Measurements from ENCODE around the gene PNPLA5.

Gene PNPLA5

GRCh38 chr22:43910178-43910695 lies 18.4 kb upstream of the PNPLA5 start:
- no peak overlapping the region for H3K4me3 ChIP-seq (ENCODE audit: low read length, poor library complexity, severe bottlenecking)
- no peak overlapping the region for H3K9ac ChIP-seq (ENCODE audit: low read depth, low read length, poor library complexity, severe bottlenecking)
- H4K20me1 ChIP-seq (ENCODE audit: insufficient read depth, low read length, poor library complexity, severe bottlenecking): no peaks in the 10 kb centered on the region
- no peaks in the 10 kb centered on the region for H3K4me1 ChIP-seq (ENCODE audit: insufficient read depth, low read length, poor library complexity, severe bottlenecking)
- H3K79me2 ChIP-seq (ENCODE audit: insufficient read depth, low read length): no peaks in the 10 kb centered on the region
- H3K36me3 ChIP-seq (ENCODE audit: insufficient read depth, low read length): no peaks in the 10 kb centered on the region
- no peak for TF ChIP-seq EZH2phosphoT487 (IDR thresholded peaks at IDR 0.05; ENCODE audit: borderline replicate concordance)
- TF ChIP-seq CTCF (conservative IDR thresholded peaks at IDR 0.05; ENCODE audit: low read length): no peak
- H3K9me3 ChIP-seq (ENCODE audit: insufficient read depth, low read depth, low read length): no peaks in the 10 kb centered on the region; the same call in 1 of the 2 replicates
- no peaks in the 10 kb centered on the region for H3K27me3 ChIP-seq (ENCODE audit: insufficient read depth, low read length, poor library complexity, severe bottlenecking)
- no peaks in the 10 kb centered on the region for H3K9me2 ChIP-seq (replicated peaks; ENCODE audit: low read depth, low read length)
- no peak overlapping the region for H3K4me2 ChIP-seq (ENCODE audit: low read depth, low read length, poor library complexity, severe bottlenecking)
- H2AFZ ChIP-seq (ENCODE audit: low read length): no peak overlapping the region
- no peaks in the 10 kb centered on the region for H3F3A ChIP-seq (ENCODE audit: low read depth)

- Histone ChIP-seq H3K4me2 (ENCODE audit: low read depth, low read length, poor library complexity, severe bottlenecking) (no peak overlapping the region), H3K4me3 (ENCODE audit: low read length, poor library complexity, severe bottlenecking) (no peak overlapping the region), H3K79me2 (ENCODE audit: insufficient read depth, low read length) (no peaks in the 10 kb centered on the region), H3K9me2 (replicated peaks; ENCODE audit: low read depth, low read length) (no peaks in the 10 kb centered on the region), H2AFZ (ENCODE audit: low read length) (no peak overlapping the region), H3K27me3 (ENCODE audit: insufficient read depth, low read length, poor library complexity, severe bottlenecking) (no peaks in the 10 kb centered on the region), H3K36me3 (ENCODE audit: insufficient read depth, low read length) (no peaks in the 10 kb centered on the region), H3K9ac (ENCODE audit: low read depth, low read length, poor library complexity, severe bottlenecking) (no peak overlapping the region), H3K9me3 (ENCODE audit: insufficient read depth, low read depth, low read length) (no peaks in the 10 kb centered on the region; the same call in 1 of the 2 replicates), H3F3A (ENCODE audit: low read depth) (no peaks in the 10 kb centered on the region), H4K20me1 (ENCODE audit: insufficient read depth, low read length, poor library complexity, severe bottlenecking) (no peaks in the 10 kb centered on the region), H3K4me1 (ENCODE audit: insufficient read depth, low read length, poor library complexity, severe bottlenecking) (no peaks in the 10 kb centered on the region)
- TF ChIP-seq CTCF (conservative IDR thresholded peaks at IDR 0.05; ENCODE audit: low read length) (no peak), EZH2phosphoT487 (IDR thresholded peaks at IDR 0.05; ENCODE audit: borderline replicate concordance) (no peak)
These were observed 17.9 kb upstream of the PNPLA5 start for GRCh38 chr22:43909708-43910107.

GRCh38 chr22:43905681-43906080 lies 13.9 kb upstream of the PNPLA5 start:
- no peaks in the 10 kb centered on the region for H3K4me1 ChIP-seq (ENCODE audit: insufficient read depth, low read length, poor library complexity, severe bottlenecking)
- no peaks in the 10 kb centered on the region for H3K9me3 ChIP-seq (ENCODE audit: insufficient read depth, low read depth, low read length)
- H3K9me2 ChIP-seq (replicated peaks; ENCODE audit: low read depth, low read length): no peaks in the 10 kb centered on the region
- no peaks in the 10 kb centered on the region for H3K79me2 ChIP-seq (ENCODE audit: insufficient read depth, low read length)
- H3F3A ChIP-seq (ENCODE audit: low read depth): no peaks in the 10 kb centered on the region
- no peak overlapping the region for H3K4me2 ChIP-seq (ENCODE audit: low read depth, low read length, poor library complexity, severe bottlenecking)
- H3K9ac ChIP-seq (ENCODE audit: low read depth, low read length, poor library complexity, severe bottlenecking): no peak overlapping the region
- no peak overlapping the region for H3K4me3 ChIP-seq (ENCODE audit: low read length, poor library complexity, severe bottlenecking)
- no peaks in the 10 kb centered on the region for H3K36me3 ChIP-seq (ENCODE audit: insufficient read depth, low read length)
- no peaks in the 10 kb centered on the region for H3K27me3 ChIP-seq (ENCODE audit: insufficient read depth, low read length, poor library complexity, severe bottlenecking)
- H2AFZ ChIP-seq (ENCODE audit: low read length): no peak overlapping the region
- TF ChIP-seq EZH2phosphoT487 (IDR thresholded peaks at IDR 0.05; ENCODE audit: borderline replicate concordance): no peak
- no peak for TF ChIP-seq CTCF (conservative IDR thresholded peaks at IDR 0.05; ENCODE audit: low read length)
- no peaks in the 10 kb centered on the region for H4K20me1 ChIP-seq (ENCODE audit: insufficient read depth, low read length, poor library complexity, severe bottlenecking)

Data from Loucy (cell line).